WERI-Rb-1 (cell line): ENCODE data around the gene IL12RB1.

ENCODE experiments used
- DNase-seq: peaks from one replicate; pipeline ENCODE4 v3.0.0-alpha.2; 2020
- H3K27ac ChIP-seq: fragments of 250-450 bp; sonication (Bioruptor Pico); 2 replicates; pipeline ENCODE4 v1.5.1; 2020; ENCODE audit warnings: mild to moderate bottlenecking, moderate library complexity
- H3K27me3 ChIP-seq: fragments of 250-450 bp; sonication (Bioruptor Pico); 2 replicates; pipeline ENCODE4 v1.5.1; 2021; ENCODE audit warnings: mild to moderate bottlenecking, low read depth, moderate library complexity; ENCODE audit not compliant: insufficient read depth, severe bottlenecking
- H3K36me3 ChIP-seq: fragments of 250-450 bp; sonication (Bioruptor Pico); 2 replicates; pipeline ENCODE4 v1.5.1; 2020; ENCODE audit warnings: mild to moderate bottlenecking, moderate library complexity
- H3K4me3 ChIP-seq: 2 replicates; pipeline ENCODE4 v1.5.1; 2011; ENCODE audit warnings: low read depth, mild to moderate bottlenecking, control low read depth, low read length
- H3K9me3 ChIP-seq: fragments of 250-450 bp; sonication (Bioruptor Pico); 2 replicates; pipeline ENCODE4 v1.5.1; 2021; ENCODE audit warnings: mild to moderate bottlenecking, moderate library complexity; ENCODE audit not compliant: severe bottlenecking
- TF ChIP-seq, protein P1 (sequence below): IDR thresholded peaks from 2 replicates; pipeline ENCODE4 v1.5.1; 2011; ENCODE audit warnings: low read depth, mild to moderate bottlenecking, control low read depth, inconsistent platforms, low read length

Gene IL12RB1

DNA sequence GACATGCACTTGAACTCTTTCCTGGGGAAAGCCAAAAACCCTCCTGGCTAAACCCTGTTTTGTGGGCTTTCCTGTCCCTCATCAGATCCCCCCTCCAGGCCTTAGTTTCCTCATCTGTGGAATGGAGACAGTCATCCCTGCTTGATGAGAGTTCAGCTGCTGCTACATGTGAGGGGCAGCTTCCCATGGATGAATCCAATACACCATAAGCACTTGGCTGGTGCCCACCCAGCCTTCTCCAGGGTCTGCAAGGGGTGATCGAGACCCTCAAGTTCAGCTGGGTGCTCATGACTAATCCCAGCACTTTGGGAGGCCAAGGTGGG, 21.6 kb downstream of the IL12RB1 start:
- Histone ChIP-seq H3K9me3 (no peaks in the 10 kb centered on the region), H3K27me3 (no peaks in the 10 kb centered on the region), H3K27ac (no peak overlapping the region), H3K4me3 (no peak overlapping the region), H3K36me3 (no peaks in the 10 kb centered on the region)
- no peak for DNase-seq
- TF ChIP-seq, protein P1, sequence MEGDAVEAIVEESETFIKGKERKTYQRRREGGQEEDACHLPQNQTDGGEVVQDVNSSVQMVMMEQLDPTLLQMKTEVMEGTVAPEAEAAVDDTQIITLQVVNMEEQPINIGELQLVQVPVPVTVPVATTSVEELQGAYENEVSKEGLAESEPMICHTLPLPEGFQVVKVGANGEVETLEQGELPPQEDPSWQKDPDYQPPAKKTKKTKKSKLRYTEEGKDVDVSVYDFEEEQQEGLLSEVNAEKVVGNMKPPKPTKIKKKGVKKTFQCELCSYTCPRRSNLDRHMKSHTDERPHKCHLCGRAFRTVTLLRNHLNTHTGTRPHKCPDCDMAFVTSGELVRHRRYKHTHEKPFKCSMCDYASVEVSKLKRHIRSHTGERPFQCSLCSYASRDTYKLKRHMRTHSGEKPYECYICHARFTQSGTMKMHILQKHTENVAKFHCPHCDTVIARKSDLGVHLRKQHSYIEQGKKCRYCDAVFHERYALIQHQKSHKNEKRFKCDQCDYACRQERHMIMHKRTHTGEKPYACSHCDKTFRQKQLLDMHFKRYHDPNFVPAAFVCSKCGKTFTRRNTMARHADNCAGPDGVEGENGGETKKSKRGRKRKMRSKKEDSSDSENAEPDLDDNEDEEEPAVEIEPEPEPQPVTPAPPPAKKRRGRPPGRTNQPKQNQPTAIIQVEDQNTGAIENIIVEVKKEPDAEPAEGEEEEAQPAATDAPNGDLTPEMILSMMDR: no peak

DNA sequence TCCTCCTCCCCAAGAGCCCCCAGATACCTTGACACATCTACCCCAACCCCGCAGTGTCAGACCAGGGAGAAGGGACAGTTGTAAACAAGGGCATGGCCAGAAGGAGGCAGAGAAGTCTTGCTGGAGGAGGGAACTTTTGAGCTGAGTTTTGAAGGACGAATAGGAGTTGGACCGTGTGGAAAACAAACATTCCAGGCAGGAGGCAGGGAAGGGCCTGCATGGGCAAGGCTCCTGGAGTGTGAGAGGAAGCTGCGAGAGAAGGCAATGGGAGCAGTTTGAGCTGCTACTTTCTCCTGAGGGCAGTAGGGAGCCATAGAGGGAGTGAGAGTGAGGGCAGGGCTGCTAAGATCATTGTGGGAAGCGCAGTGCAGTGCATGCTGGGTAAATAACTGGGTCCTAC, 23.3 kb downstream of the IL12RB1 start:
- DNase-seq: peak; percentile 40
- Histone ChIP-seq H3K27me3 (no peaks in the 10 kb centered on the region), H3K9me3 (no peaks in the 10 kb centered on the region)

DNA sequence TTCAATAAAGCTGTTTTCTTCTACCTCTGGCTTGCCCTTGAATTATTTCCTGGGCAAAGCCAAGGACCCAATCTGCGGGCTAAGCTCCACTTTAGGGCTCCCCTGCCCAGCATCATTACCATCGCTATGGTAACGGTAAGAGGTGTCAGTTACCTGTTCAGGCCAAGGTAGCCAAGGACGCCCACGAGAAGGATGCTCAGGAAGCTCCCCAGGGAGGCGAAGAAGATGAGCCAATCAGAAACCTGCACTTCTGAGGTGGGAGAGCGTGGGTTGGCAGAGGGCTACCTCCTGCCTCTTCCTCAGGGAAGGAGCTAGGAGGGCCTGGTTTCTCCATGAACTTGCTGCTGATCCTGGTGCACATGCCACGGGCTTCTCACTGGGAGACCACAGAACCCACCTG, 24.7 kb downstream of the IL12RB1 start:
- Histone ChIP-seq H3K4me3 (no peak overlapping the region), H3K9me3 (no peaks in the 10 kb centered on the region), H3K27ac (no peak overlapping the region), H3K36me3 (no peaks in the 10 kb centered on the region), H3K27me3 (no peaks in the 10 kb centered on the region)
- no peak for DNase-seq
- TF ChIP-seq, protein P1: no peak

More for the DNA sequence above, 23.3 kb downstream of the IL12RB1 start:
- no peak overlapping the region for H3K4me3 ChIP-seq
- no peak overlapping the region for H3K27ac ChIP-seq
- TF ChIP-seq, protein P1: peak; percentile 56
- H3K36me3 ChIP-seq: no peaks in the 10 kb centered on the region

DNA sequence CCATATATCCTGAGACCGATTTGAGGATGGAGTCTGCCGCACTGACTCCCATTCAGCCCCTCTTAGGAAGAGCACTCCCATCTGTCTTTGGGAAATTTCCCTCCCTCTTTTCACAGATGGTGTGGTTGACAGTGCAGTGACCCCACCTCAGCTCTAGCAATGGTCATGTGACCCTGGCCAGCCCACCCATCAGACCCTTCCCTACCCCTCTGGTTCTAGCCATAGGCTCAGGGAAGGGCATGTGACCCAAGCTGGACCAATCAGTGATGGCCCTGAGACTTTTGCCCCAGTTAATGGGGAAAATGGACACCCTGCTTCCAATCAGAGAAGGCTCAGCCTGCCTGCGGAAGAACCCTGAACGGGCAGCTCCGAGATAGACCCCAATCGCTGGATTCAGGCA, 26.3 kb downstream of the IL12RB1 start:
- peak; percentile 39 for DNase-seq
- TF ChIP-seq, protein P1: no peak
- no peaks in the 10 kb centered on the region for H3K27me3 ChIP-seq
- no peak overlapping the region for H3K27ac ChIP-seq
- no peaks in the 10 kb centered on the region for H3K36me3 ChIP-seq
- H3K4me3 ChIP-seq: no peak overlapping the region
- no peaks in the 10 kb centered on the region for H3K9me3 ChIP-seq

DNA sequence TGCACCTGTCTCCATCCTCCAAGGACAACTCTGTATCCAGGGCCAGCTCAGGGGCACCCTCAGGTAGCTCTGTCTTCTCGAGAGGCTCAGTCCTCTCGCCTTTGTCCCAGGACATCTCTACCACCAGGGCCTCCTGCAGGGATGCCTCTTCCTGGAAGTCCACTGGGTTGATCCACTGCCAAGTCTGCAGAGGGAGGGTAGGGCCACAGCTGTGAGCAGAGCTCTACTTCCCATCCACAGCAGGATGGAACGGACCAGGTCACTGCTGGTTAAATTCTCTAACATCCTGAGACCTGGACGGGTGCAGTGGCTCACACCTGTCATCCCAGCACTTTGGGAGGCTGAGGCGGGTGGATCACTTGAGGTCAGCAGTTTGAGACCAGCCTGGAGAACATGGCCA, 26.8 kb downstream of the IL12RB1 start:
- H3K4me3 ChIP-seq: no peak overlapping the region
- TF ChIP-seq, protein P1: no peak
- H3K27me3 ChIP-seq: no peaks in the 10 kb centered on the region
- H3K9me3 ChIP-seq: no peaks in the 10 kb centered on the region
- H3K27ac ChIP-seq: no peak overlapping the region
- H3K36me3 ChIP-seq: no peaks in the 10 kb centered on the region
- no peak for DNase-seq

DNA sequence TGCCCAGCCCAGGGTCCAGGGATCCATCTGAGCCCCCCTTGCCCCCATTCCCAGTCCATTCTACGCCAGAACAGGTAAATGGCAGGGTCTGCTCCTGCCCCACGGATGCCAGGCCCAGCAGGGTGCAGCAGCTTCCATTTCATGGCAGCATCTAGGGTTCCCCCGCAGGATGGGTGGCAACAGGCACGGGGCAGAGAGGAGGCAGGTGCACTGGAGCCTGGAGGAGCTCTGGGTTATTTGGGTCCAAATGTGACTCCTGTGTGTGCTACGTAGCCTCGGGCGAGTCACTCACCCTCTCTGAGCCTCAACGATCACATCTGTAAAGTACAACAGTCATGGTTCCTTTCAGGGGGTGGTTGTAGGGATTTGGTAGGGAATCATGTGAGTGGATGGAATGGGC, 27.4 kb downstream of the IL12RB1 start:
- TF ChIP-seq, protein P1: no peak
- H3K36me3 ChIP-seq: no peaks in the 10 kb centered on the region
- H3K4me3 ChIP-seq: no peak overlapping the region
- no peaks in the 10 kb centered on the region for H3K27me3 ChIP-seq
- no peaks in the 10 kb centered on the region for H3K9me3 ChIP-seq
- H3K27ac ChIP-seq: no peak overlapping the region
- DNase-seq: no peak
